GM18519 (cell line): ENCODE results near the gene ADCY3.

Experiments
- ATAC-seq: cut with Tn5 transposase; IDR thresholded peaks from one replicate; pipeline ENCODE4 v1.9.1; 2021; ENCODE audit warnings: mild to moderate bottlenecking, moderate library complexity; ENCODE audit not compliant: unreplicated experiment, low FRiP score

ADCY3 gene

GRCh38 chr2:24787532-24787931 lies 132.5 kb downstream of the ADCY3 start:
- ATAC-seq, result no peak

DNA sequence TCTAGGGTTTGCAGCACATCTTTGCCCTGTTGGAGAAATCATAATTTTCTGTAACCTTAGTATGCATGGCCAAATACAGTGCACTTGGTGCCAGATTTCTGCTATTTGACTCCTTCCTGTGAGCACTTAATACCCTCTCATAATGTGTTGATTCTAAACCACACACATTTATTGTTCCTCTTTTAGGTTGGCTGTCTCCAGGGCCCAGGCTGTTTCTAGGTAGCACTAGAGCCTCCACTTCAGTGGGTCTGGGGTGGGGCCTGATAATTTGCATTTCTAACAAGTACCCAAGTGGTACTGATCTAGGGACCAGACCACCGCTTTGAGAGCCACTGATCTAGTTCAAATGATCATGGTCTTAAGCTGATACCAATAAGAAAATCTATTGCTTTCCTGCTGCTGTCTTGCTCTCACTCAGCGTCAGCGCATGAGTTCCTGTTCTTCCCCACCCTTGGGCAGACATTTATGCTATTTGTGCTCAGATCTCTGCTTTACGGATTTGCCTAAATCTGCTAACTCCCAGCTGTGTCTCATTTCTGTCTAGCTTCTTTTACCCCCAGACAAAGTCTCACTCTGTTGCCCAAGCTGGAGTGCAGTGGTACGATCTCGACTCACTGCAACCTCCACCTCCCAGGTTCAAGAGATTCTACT lies 134.2 kb downstream of the ADCY3 start:
- ATAC-seq, result peak; percentile 87

DNA sequence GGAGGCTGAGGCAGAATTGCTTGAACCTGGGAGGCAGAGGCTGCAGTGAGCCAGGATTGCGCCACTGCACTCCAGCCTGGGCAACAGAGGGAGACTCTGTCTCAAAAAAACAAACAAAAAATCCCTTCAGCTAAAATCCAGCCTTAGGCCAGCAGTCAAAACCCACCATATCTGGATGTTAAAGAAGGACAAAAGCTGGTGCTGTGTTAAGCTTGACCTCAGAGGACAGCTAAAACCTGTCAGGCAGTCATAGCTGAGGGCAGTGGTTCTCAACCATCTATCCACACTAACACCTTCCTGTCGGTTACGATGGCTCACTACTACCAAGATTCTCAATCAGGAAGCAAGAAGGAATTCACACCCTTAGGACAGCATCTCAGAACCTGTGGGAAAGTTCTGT lies 136.4 kb downstream of the ADCY3 start:
- ATAC-seq, result no peak

DNA sequence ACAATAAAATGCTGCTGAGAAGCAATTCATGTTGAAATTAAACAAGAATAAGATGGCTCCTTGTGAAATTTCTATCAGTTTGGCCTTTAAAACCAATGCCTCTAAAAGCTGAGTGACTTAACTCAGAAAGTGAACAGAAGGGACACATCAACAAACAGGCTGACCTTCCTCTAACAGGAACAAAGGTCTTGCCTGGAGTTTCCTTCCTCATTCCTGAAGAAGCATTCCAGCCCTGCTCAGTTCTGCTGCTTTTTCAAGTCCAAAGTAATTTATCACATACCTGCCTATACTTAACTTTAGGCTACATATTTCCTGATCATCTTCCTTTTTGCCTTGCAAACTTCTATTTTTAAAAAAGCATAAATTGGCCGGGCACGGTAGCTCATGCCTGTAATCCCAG lies 140.9 kb downstream of the ADCY3 start:
- no peak for ATAC-seq

- ATAC-seq, result no peak
These were observed 145.7 kb downstream of the ADCY3 start for GRCh38 chr2:24774373-24774772.

DNA sequence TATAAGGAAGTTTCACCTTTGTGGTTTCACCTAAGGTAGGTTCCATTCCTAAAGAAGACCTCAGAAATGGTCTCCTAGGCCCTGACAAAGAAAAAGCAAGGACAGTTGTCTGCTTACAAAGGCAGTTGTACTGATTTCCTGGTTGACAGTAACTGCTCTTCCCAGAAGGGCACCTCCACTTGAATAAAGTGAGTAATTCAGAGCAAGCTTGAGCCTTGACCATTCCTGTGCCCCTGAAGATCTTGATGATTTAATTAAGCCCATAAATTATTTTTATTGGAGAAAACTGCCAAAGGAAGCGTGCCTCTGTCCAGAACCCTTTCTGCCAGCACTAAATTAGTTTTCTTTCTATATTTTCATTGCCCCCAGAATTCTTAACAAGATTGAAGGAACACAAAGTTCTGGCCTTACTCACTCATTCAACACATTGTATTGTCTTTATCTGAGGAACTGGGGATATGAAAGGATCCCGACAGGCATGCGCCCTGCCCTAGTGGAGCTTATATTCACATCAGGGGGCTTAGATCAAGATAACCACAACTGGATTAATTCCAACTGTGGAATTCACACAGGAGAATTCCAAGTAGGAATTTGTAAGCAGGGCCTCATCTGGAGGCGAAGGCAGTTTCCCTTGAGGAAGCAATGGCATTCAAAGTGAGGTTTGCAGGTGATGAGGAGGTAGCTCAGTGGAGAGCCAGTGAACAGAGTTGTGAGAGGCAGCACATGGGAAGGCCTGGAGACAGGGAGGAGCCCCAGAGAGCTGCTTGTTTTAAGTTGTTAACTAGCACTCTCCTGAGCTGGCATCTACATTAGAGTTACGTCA lies 148.1 kb downstream of the ADCY3 start:
- no peak for ATAC-seq

DNA sequence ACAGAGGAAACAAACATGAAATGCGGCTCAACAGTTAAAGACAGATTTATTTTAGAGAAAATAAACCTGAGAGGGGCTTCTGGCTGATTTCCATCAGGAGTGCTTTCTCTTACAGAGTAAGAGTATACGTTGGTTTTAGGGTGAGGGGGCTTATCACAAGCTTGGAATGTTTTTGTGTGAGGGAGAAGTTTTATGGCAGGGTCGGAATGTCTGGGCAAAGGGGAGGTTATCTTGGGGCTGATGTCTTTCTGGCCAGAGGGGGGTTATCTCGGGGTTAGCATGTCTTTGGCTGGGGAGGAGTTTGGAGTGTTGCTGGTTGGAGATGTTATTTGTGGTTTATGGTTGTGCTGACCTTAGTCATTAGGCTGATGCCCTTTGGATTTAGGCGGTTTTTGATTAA lies 149.0 kb downstream of the ADCY3 start:
- ATAC-seq, result no peak
